Measurements from ENCODE around the gene CTIF.

CTIF gene

GRCh38 chr18:48538531-48539405, at the start of gene CTIF:
Gene CTIF, plus strand, starts transcription at chr18:48539031. Its CDS starts 80,535 bp downstream, at chr18:48619566.
- peak within 1 kb of the TSS; percentile 72 for H3K4me3 ChIP-seq (replicated peaks; ENCODE audit: low read depth, low read length)
- peak; percentile 89 for DNase-seq (ENCODE audit: extremely low read depth, low read depth)
- TF ChIP-seq CTCF (IDR thresholded peaks at IDR 0.05; ENCODE audit: low read depth, low read length, missing control alignments) = no peak

- no peak for TF ChIP-seq CTCF (IDR thresholded peaks at IDR 0.05; ENCODE audit: low read depth, low read length, missing control alignments)
- H3K4me3 ChIP-seq (replicated peaks; ENCODE audit: low read depth, low read length) = no peak overlapping the region
- DNase-seq (ENCODE audit: extremely low read depth, low read depth) = no peak
These were observed 48.1 kb upstream of the CTIF start for GRCh38 chr18:48490641-48491293.

GRCh38 chr18:48492880-48493279, 46.0 kb upstream of the CTIF start:
- no peak overlapping the region for H3K4me3 ChIP-seq (replicated peaks; ENCODE audit: low read depth, low read length)
- no peak for TF ChIP-seq CTCF (IDR thresholded peaks at IDR 0.05; ENCODE audit: low read depth, low read length, missing control alignments)
- no peak for DNase-seq (ENCODE audit: extremely low read depth, low read depth)

- H3K4me3 ChIP-seq (replicated peaks; ENCODE audit: low read depth, low read length) = no peak overlapping the region
- DNase-seq (ENCODE audit: extremely low read depth, low read depth) = no peak
- no peak for TF ChIP-seq CTCF (IDR thresholded peaks at IDR 0.05; ENCODE audit: low read depth, low read length, missing control alignments)
These were observed 45.2 kb upstream of the CTIF start for GRCh38 chr18:48493434-48494230.

- no peak overlapping the region for H3K4me3 ChIP-seq (replicated peaks; ENCODE audit: low read depth, low read length)
- TF ChIP-seq CTCF (IDR thresholded peaks at IDR 0.05; ENCODE audit: low read depth, low read length, missing control alignments) = no peak
- no peak for DNase-seq (ENCODE audit: extremely low read depth, low read depth)
These were observed 41.0 kb upstream of the CTIF start for GRCh38 chr18:48497863-48498262.

- TF ChIP-seq CTCF (IDR thresholded peaks at IDR 0.05; ENCODE audit: low read depth, low read length, missing control alignments) = no peak
- DNase-seq (ENCODE audit: extremely low read depth, low read depth) = no peak
- H3K4me3 ChIP-seq (replicated peaks; ENCODE audit: low read depth, low read length) = no peak overlapping the region
These were observed 38.3 kb upstream of the CTIF start for GRCh38 chr18:48500517-48500916.

Measured in HFF-Myc (cell line).